ENCODE measurements around the gene SLC25A1.

GRCh38 chr22:19180740-19181410 lies 2.3 kb upstream of the SLC25A1 start:
- TF ChIP-seq CTCF (IDR thresholded peaks at IDR 0.05) (no peak), POLR2AphosphoS5 (IDR thresholded peaks at IDR 0.05) (no peak)

Data from suprapubic skin (tissue), 3 donors.